Liver (tissue), 9 donors: ENCODE results near the gene RAD51B. TPM values are rescaled to one million over a fixed set of nuclear protein-coding genes. Genes with fewer than 3 reads are reported as not detected.

ENCODE experiments used
- DNase-seq: peaks from one replicate; pipeline ENCODE4 v3.0.0-alpha.2; 2017; ENCODE audit warnings: low spot score
- H3K27ac ChIP-seq, 2 donors: one replicate each; pipeline ENCODE4 v1.7.0; 2013; ENCODE audit warnings: inconsistent platforms in 2 of 2, low read length in 2 of 2, control low read depth in 1 of 2, low read depth in 1 of 2, mild to moderate bottlenecking in 1 of 2
- H3K27me3 ChIP-seq, 4 donors: one replicate each; pipeline versions ENCODE4 v1.6.1 to v1.7.0; 2013; ENCODE audit warnings: low read length in 3 of 4, inconsistent platforms in 1 of 4, mild to moderate bottlenecking in 1 of 4, moderate library complexity in 1 of 4; ENCODE audit not compliant: control insufficient read depth in 4 of 4, insufficient read depth in 4 of 4
- H3K36me3 ChIP-seq, 4 donors: one replicate each; pipeline versions ENCODE4 v1.6.1 to v1.7.0; 2013; ENCODE audit warnings: low read length in 3 of 4, mild to moderate bottlenecking in 3 of 4, low read depth in 1 of 4, moderate library complexity in 1 of 4; ENCODE audit not compliant: control insufficient read depth in 4 of 4, insufficient read depth in 3 of 4
- H3K4me1 ChIP-seq, 4 donors: one replicate each; pipeline versions ENCODE4 v1.6.1 to v1.7.0; 2013; ENCODE audit warnings: low read length in 3 of 4, mild to moderate bottlenecking in 3 of 4, moderate library complexity in 1 of 4; ENCODE audit not compliant: control insufficient read depth in 4 of 4, insufficient read depth in 4 of 4
- H3K4me3 ChIP-seq, 3 donors: one replicate each; pipeline versions ENCODE4 v1.6.1 to v1.7.0; 2013; ENCODE audit warnings: low read length in 3 of 3, control low read depth in 1 of 3, low read depth in 1 of 3, mild to moderate bottlenecking in 1 of 3
- H3K9ac ChIP-seq, 2 donors: one replicate each; pipeline ENCODE4 v1.7.0; 2013; ENCODE audit warnings: low read length in 2 of 2, mild to moderate bottlenecking in 2 of 2, moderate library complexity in 2 of 2, control low read depth in 1 of 2, low read depth in 1 of 2
- H3K9me3 ChIP-seq, 4 donors: one replicate each; pipeline versions ENCODE4 v1.6.1 to v1.7.0; 2013; ENCODE audit warnings: low read length in 3 of 4; ENCODE audit not compliant: control insufficient read depth in 4 of 4
- EGR1 ChIP-seq, 2 donors: IDR thresholded peaks; 2 replicates each; pipeline ENCODE4 v1.6.1; 2016 to 2018; ENCODE audit warnings: antibody characterized with exemption in 2 of 2, low read depth in 2 of 2
- FOXA1 ChIP-seq: IDR thresholded peaks from 2 replicates; pipeline ENCODE4 v1.6.1; 2016; ENCODE audit warnings: antibody characterized with exemption
- FOXA2 ChIP-seq: IDR thresholded peaks from 2 replicates; pipeline ENCODE4 v1.6.1; 2016; ENCODE audit warnings: antibody characterized with exemption
- GABPA ChIP-seq, 2 donors: IDR thresholded peaks in 1 of 2; conservative IDR thresholded peaks in 1 of 2; 2 replicates each; pipeline ENCODE4 v1.6.1; 2016; ENCODE audit warnings: antibody characterized with exemption in 2 of 2, mild to moderate bottlenecking in 1 of 2, moderate library complexity in 1 of 2
- HNF4A ChIP-seq, 2 donors: conservative IDR thresholded peaks; 2 replicates each; pipeline ENCODE4 v1.6.1; 2016; ENCODE audit warnings: antibody characterized with exemption in 2 of 2, mild to moderate bottlenecking in 2 of 2
- HNF4G ChIP-seq: IDR thresholded peaks from 2 replicates; pipeline ENCODE4 v1.6.1; 2016; ENCODE audit warnings: antibody characterized with exemption
- JUND ChIP-seq, 2 donors: IDR thresholded peaks; 2 replicates each; pipeline ENCODE4 v1.6.1; 2016; ENCODE audit warnings: antibody characterized with exemption in 2 of 2
- NR2F2 ChIP-seq: IDR thresholded peaks from 2 replicates; pipeline ENCODE4 v1.6.1; 2016; ENCODE audit warnings: antibody characterized with exemption
- RAD21 ChIP-seq, 2 donors: IDR thresholded peaks; 2 replicates each; pipeline ENCODE4 v1.6.1; 2016; ENCODE audit warnings: antibody characterized with exemption in 2 of 2, mild to moderate bottlenecking in 2 of 2
- RXRA ChIP-seq, 2 donors: IDR thresholded peaks; 2 replicates each; pipeline ENCODE4 v1.6.1; 2017 to 2018; ENCODE audit warnings: antibody characterized with exemption in 2 of 2, mild to moderate bottlenecking in 1 of 2
- SP1 ChIP-seq: IDR thresholded peaks from 2 replicates; pipeline ENCODE4 v1.6.1; 2018; ENCODE audit warnings: antibody characterized with exemption, mild to moderate bottlenecking
- TAF1 ChIP-seq: conservative IDR thresholded peaks from 2 replicates; pipeline ENCODE4 v1.6.1; 2016; ENCODE audit warnings: antibody characterized with exemption, mild to moderate bottlenecking
- WGBS: extraction: QIAGEN DNeasy Blood & Tissue Kit; methylation state at CpG from one replicate; pipeline ENCODE4 v1.1.7; 2013; 5-methylcytosine and 5-hydroxymethylcytosine counted together
- polyA plus RNA-seq, 2 donors: library from polyadenylated mRNA; stranded (reverse) in 1 of 2; unstranded in 1 of 2; fragments of 200-250 nt in 1 of 2; fragments of >200 nt in 1 of 2; fragmentation: Nextera tagmentation in 1 of 2; extraction: Ambion mirVana in 1 of 2; gene quantifications; one replicate each; pipeline versions ENCODE4 v1.2.1 to v1.2.3, GENCODE V29; 2013 to 2015
- total RNA-seq, 2 donors: library from RNA; depleted of rRNA; stranded (reverse); fragments of >200 nt; gene quantifications; one replicate each; pipeline ENCODE4 v1.2.3, GENCODE V29; 2014
- TF ChIP-seq, protein P1 (sequence below): IDR thresholded peaks from 2 replicates; pipeline ENCODE4 v1.6.1; 2016; ENCODE audit warnings: antibody characterized with exemption
- TF ChIP-seq, protein P2 (sequence below): IDR thresholded peaks from 2 replicates; pipeline ENCODE4 v1.6.1; 2016; ENCODE audit warnings: antibody characterized with exemption
- TF ChIP-seq, protein P3 (sequence below): fragments of 150-350 bp; IDR thresholded peaks from 2 replicates; pipeline ENCODE4 v1.5.1; 2017; ENCODE audit warnings: improper control_type of control experiment, low read depth, low read length; ENCODE audit not compliant: missing input control
- TF ChIP-seq, protein P4 (sequence below): IDR thresholded peaks from 2 replicates; pipeline ENCODE4 v1.6.1; 2016; ENCODE audit warnings: antibody characterized with exemption
- donor health status: healthy.
- donor health status: healthy.
- donor health status: healthy.
- donor health status: healthy.
- donor health status: healthy.

The RAD51B gene
- total and polyA plus RNA-seq, 4 donors: 0.81 to 12.9 (median 2.4) TPM

DNA sequence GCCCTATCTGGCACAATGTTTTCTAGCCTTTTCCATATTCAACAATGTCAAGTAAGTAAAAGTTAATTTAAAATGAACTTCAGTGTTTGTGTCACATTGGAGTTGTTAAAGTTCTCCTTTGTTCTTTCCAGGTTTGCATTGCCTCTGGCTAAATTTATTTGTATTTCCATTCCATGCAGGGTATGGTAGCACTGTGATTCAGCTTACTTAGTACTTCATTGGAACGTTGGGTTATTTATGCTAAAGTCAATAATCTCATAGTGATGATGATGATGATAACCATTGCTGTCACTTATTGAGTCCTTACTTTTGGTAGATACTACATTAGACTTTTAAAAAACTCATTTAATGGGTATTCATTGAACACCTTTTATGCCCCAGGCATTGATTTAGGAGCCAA lies 286.9 kb downstream of the RAD51B start:
- no peak overlapping the region for H3K4me3 ChIP-seq
- no peak for DNase-seq

DNA sequence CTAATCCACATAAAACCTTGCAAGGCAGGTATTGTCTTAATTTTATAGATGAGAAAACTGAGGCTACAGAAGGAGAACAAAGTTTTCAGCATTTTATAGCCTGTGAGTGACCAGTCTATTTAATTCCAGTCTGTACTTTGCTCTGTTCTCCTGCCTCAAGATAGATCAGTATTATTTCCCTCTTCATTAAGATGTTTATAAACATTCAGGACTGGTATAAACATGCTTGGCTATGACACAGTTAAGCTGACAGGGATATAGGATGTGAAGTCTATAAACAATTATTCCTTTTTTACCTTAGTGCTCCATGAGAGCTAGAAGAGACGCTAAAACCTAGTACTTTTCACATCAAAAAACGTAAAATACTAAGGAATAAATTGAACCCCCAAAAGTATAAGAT lies 287.3 kb downstream of the RAD51B start:
- H3K9ac ChIP-seq: no peak overlapping the region
- H3K36me3 ChIP-seq: no peaks in the 10 kb centered on the region
- no peak overlapping the region for H3K27ac ChIP-seq
- peaks cover 1 to 5% (median 2%) of the 10 kb centered on the region in 4 donors for H3K9me3 ChIP-seq
- H3K4me3 ChIP-seq: no peak overlapping the region
- no peaks in the 10 kb centered on the region for H3K27me3 ChIP-seq
- no peak for DNase-seq
- 93% methylated on average over 2 of the region's 2 CpGs for WGBS
- peaks cover 0 to 7% (median 0%) of the 10 kb centered on the region in 4 donors for H3K4me1 ChIP-seq
- no peak for TF ChIP-seq FOXA2
- no peak for TF ChIP-seq HNF4G
- TF ChIP-seq HNF4A (conservative IDR thresholded peaks at IDR 0.05): no peak
- TF ChIP-seq, protein P1, sequence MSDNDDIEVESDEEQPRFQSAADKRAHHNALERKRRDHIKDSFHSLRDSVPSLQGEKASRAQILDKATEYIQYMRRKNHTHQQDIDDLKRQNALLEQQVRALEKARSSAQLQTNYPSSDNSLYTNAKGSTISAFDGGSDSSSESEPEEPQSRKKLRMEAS: no peak
- TF ChIP-seq, protein P2, sequence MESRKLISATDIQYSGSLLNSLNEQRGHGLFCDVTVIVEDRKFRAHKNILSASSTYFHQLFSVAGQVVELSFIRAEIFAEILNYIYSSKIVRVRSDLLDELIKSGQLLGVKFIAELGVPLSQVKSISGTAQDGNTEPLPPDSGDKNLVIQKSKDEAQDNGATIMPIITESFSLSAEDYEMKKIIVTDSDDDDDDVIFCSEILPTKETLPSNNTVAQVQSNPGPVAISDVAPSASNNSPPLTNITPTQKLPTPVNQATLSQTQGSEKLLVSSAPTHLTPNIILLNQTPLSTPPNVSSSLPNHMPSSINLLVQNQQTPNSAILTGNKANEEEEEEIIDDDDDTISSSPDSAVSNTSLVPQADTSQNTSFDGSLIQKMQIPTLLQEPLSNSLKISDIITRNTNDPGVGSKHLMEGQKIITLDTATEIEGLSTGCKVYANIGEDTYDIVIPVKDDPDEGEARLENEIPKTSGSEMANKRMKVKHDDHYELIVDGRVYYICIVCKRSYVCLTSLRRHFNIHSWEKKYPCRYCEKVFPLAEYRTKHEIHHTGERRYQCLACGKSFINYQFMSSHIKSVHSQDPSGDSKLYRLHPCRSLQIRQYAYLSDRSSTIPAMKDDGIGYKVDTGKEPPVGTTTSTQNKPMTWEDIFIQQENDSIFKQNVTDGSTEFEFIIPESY: no peak
- TF ChIP-seq GABPA (IDR thresholded peaks at IDR 0.05 in 1 of 2, conservative IDR thresholded peaks at IDR 0.05 in 1 of 2): no peak
- TF ChIP-seq, protein P3, sequence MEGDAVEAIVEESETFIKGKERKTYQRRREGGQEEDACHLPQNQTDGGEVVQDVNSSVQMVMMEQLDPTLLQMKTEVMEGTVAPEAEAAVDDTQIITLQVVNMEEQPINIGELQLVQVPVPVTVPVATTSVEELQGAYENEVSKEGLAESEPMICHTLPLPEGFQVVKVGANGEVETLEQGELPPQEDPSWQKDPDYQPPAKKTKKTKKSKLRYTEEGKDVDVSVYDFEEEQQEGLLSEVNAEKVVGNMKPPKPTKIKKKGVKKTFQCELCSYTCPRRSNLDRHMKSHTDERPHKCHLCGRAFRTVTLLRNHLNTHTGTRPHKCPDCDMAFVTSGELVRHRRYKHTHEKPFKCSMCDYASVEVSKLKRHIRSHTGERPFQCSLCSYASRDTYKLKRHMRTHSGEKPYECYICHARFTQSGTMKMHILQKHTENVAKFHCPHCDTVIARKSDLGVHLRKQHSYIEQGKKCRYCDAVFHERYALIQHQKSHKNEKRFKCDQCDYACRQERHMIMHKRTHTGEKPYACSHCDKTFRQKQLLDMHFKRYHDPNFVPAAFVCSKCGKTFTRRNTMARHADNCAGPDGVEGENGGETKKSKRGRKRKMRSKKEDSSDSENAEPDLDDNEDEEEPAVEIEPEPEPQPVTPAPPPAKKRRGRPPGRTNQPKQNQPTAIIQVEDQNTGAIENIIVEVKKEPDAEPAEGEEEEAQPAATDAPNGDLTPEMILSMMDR: no peak
- TF ChIP-seq NR2F2: no peak
- TF ChIP-seq RAD21 (IDR thresholded peaks at IDR 0.05): no peak
- no peak for TF ChIP-seq RXRA (IDR thresholded peaks at IDR 0.05)
- no peak for TF ChIP-seq TAF1
- TF ChIP-seq FOXA1: no peak
- TF ChIP-seq, protein P4, sequence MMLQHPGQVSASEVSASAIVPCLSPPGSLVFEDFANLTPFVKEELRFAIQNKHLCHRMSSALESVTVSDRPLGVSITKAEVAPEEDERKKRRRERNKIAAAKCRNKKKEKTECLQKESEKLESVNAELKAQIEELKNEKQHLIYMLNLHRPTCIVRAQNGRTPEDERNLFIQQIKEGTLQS: no peak
- no peak for TF ChIP-seq EGR1 (IDR thresholded peaks at IDR 0.05; ENCODE audit: low read depth in 2 of 2)
- TF ChIP-seq JUND (IDR thresholded peaks at IDR 0.05): no peak
- no peak for TF ChIP-seq SP1

More for the DNA sequence above, 286.9 kb downstream of the RAD51B start:
- 82% methylated on average over 1 of the region's 1 CpG for WGBS
- no peak overlapping the region for H3K9ac ChIP-seq
- peaks cover 2 to 8% (median 6%) of the 10 kb centered on the region in 4 donors for H3K9me3 ChIP-seq
- H3K4me1 ChIP-seq: peaks cover 0 to 7% (median 0%) of the 10 kb centered on the region in 4 donors
- no peaks in the 10 kb centered on the region for H3K27me3 ChIP-seq
- no peak overlapping the region for H3K27ac ChIP-seq
- H3K36me3 ChIP-seq: no peaks in the 10 kb centered on the region
- TF ChIP-seq HNF4G: no peak
